NCI-H526 treated with DMSO at 0.1 percent for 48 hours (cell line): ENCODE results near the gene FARP1.

ENCODE experiments used
- DNase-seq: peaks from one replicate; lab custom pipeline; 2025; lab: John Stamatoyannopoulos, UW

Gene FARP1

GRCh38 chr13:98443800-98444325 lies 301.0 kb downstream of the FARP1 start:
- DNase-seq = no peak

- no peak for DNase-seq
Measured at GRCh38 chr13:98444381-98444780, 301.5 kb downstream of the FARP1 start.

- peak; percentile 56 for DNase-seq
Measured at GRCh38 chr13:98445340-98446233, 302.7 kb downstream of the FARP1 start.

- no peak for DNase-seq
Measured at GRCh38 chr13:98446234-98446621, 303.3 kb downstream of the FARP1 start.

GRCh38 chr13:98447130-98447529 lies 304.2 kb downstream of the FARP1 start:
- DNase-seq = no peak

GRCh38 chr13:98447881-98448641 lies 305.2 kb downstream of the FARP1 start:
- DNase-seq = peak; percentile 63

GRCh38 chr13:98448642-98448928 lies 305.7 kb downstream of the FARP1 start:
- no peak for DNase-seq

- DNase-seq = no peak
Measured at GRCh38 chr13:98449273-98449672, 306.4 kb downstream of the FARP1 start.

- DNase-seq = no peak
Measured at GRCh38 chr13:98450026-98450425, 307.1 kb downstream of the FARP1 start.

GRCh38 chr13:98450539-98451111 lies 307.7 kb downstream of the FARP1 start:
- no peak for DNase-seq

GRCh38 chr13:98451676-98452470 lies 309.0 kb downstream of the FARP1 start:
- DNase-seq = peak; percentile 85

- no peak for DNase-seq
Measured at GRCh38 chr13:98452851-98453843, 310.3 kb downstream of the FARP1 start.

- DNase-seq = no peak
Measured at GRCh38 chr13:98454389-98454881, 311.5 kb downstream of the FARP1 start.

GRCh38 chr13:98456413-98456845 lies 313.5 kb downstream of the FARP1 start:
- no peak for DNase-seq

- no peak for DNase-seq
Measured at GRCh38 chr13:98457053-98457452, 314.2 kb downstream of the FARP1 start.

GRCh38 chr13:98458431-98458830 lies 315.5 kb downstream of the FARP1 start:
- no peak for DNase-seq

GRCh38 chr13:98459171-98459681 lies 316.3 kb downstream of the FARP1 start:
- DNase-seq = no peak

- no peak for DNase-seq
Measured at GRCh38 chr13:98459721-98460370, 317.0 kb downstream of the FARP1 start.

GRCh38 chr13:98460516-98460915 lies 317.6 kb downstream of the FARP1 start:
- DNase-seq = no peak
